NB4 (cell line): Measurements from ENCODE around the gene AIMP1.

Source experiments
- DNase-seq: peaks from one replicate; pipeline ENCODE4 v3.0.0; 2010; ENCODE audit warnings: low read depth
- H3K4me3 ChIP-seq: one replicate; pipeline ENCODE4 v1.5.1; 2011; ENCODE audit warnings: mild to moderate bottlenecking, low read depth, low read length, moderate library complexity
- CTCF ChIP-seq: IDR thresholded peaks from one replicate; pipeline ENCODE4 v1.5.1; 2012; ENCODE audit warnings: low read depth, low read length
- MAX ChIP-seq: IDR thresholded peaks from 2 replicates; pipeline ENCODE4 v1.6.1; 2011; ENCODE audit warnings: low read depth, low read length
- MYC ChIP-seq: IDR thresholded peaks from 2 replicates; pipeline ENCODE4 v1.6.1; 2011; ENCODE audit warnings: low read depth, low read length
- POLR2A ChIP-seq: IDR thresholded peaks from 2 replicates; pipeline ENCODE4 v1.6.1; 2011; ENCODE audit warnings: mild to moderate bottlenecking; ENCODE audit not compliant: insufficient read length; ENCODE audit errors: extremely low read depth

The AIMP1 gene

GRCh38 chr4:106362086-106362825, 45.9 kb downstream of the AIMP1 start:
- no peak overlapping the region for H3K4me3 ChIP-seq
- no peak for TF ChIP-seq CTCF
- TF ChIP-seq POLR2A, result no peak
- no peak for TF ChIP-seq MYC
- TF ChIP-seq MAX, result no peak
- no peak for DNase-seq

GRCh38 chr4:106364282-106364681, 47.9 kb downstream of the AIMP1 start:
- no peak for DNase-seq
- H3K4me3 ChIP-seq, result no peak overlapping the region
- TF ChIP-seq MAX, result no peak

GRCh38 chr4:106365613-106366012, 49.3 kb downstream of the AIMP1 start:
- no peak overlapping the region for H3K4me3 ChIP-seq
- peak; percentile 77 for DNase-seq
- TF ChIP-seq MAX, result no peak

GRCh38 chr4:106366026-106366425, 49.7 kb downstream of the AIMP1 start:
- DNase-seq, result no peak
- no peak overlapping the region for H3K4me3 ChIP-seq
- TF ChIP-seq POLR2A, result no peak
- TF ChIP-seq MAX, result no peak
- no peak for TF ChIP-seq CTCF
- no peak for TF ChIP-seq MYC

- H3K4me3 ChIP-seq, result no peak overlapping the region
- no peak for TF ChIP-seq POLR2A
- no peak for TF ChIP-seq MYC
- no peak for TF ChIP-seq CTCF
- no peak for TF ChIP-seq MAX
- no peak for DNase-seq
Observed at GRCh38 chr4:106367072-106367471, 50.7 kb downstream of the AIMP1 start.

- TF ChIP-seq MAX (no peak), MYC (no peak), POLR2A (no peak), CTCF (no peak)
Observed at GRCh38 chr4:106368678-106369077, 52.3 kb downstream of the AIMP1 start, which contains the start of gene GIMD1. Gene GIMD1 (minus strand): TSS chr4:106368778. CDS start chr4:106367435, 1,343 bp downstream.

More at GRCh38 chr4:106368678-106369077, 52.3 kb downstream of the AIMP1 start, which contains the start of gene GIMD1:
- no peak within 1 kb of the TSS for H3K4me3 ChIP-seq
- DNase-seq, result no peak
